MV-4-11 (cell line): ENCODE measurements around the gene GTPBP3.

Source experiments
- DNase-seq: peaks from one replicate; lab custom pipeline; 2025; lab: John Stamatoyannopoulos, UW

GTPBP3 gene

DNA sequence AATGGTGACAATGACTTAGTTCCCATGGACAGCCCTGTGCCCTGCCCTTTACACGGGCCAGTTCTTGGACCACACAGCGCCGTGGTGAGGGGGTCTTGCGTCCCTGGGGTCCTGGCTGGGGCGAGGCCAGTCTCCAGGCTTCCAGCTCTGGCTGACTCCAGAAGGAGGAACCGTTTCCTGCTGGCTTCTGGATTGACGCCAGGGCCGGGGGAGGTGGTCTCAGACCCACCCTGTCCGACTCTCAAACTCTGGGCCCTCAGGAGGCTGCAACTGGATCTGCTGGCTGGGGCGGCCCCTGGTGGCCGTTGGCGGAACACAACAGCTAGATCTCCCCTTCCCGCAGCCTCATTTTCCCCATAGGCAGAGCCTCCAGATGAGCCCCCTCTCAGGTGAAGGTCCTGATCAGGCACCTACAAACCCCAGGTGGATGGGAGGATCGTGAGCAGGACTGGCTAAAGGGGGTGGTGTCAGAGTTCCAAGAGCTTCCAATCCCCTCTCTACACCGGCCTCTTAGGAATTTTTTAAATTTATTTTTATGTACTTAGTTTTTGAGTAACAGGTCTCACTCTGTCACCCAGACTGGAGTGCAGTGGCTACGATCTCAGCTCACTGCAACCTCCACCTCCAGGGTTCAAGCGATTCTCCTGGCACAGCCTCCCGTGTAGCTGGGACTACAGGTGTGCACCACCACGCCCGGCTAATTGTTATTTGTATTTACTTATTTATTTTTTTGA, 48.7 kb downstream of the GTPBP3 start:
- peak; percentile 64 for DNase-seq

- no peak for DNase-seq
Measured at GRCh38 chr19:17389288-17389687, 51.9 kb downstream of the GTPBP3 start.

- no peak for DNase-seq
Measured at GRCh38 chr19:17389957-17390664, 52.8 kb downstream of the GTPBP3 start.

GRCh38 chr19:17390665-17391370, 53.5 kb downstream of the GTPBP3 start:
- DNase-seq, result peak; percentile 88

- DNase-seq, result peak; percentile 100
Measured at GRCh38 chr19:17391371-17392151, 54.2 kb downstream of the GTPBP3 start.
